Heart left ventricle (tissue), 13 donors: Measurements from ENCODE around the gene CDH19.

Source experiments
- POLR2A ChIP-seq, 2 donors: fragments of 450-650 bp; IDR thresholded peaks; one replicate each; pipeline ENCODE4 v1.6.1; 2017; ENCODE audit warnings: antibody characterized with exemption in 2 of 2, mild to moderate bottlenecking in 2 of 2, moderate library complexity in 2 of 2
- TF ChIP-seq, protein P1 (sequence below), 12 donors: fragments of 200-600 bp; sonication (generic) in 4 of 12; IDR thresholded peaks; one replicate each; pipeline versions ENCODE4 v1.5.0 to v1.8.0; 2018 to 2022; ENCODE audit warnings: antibody characterized with exemption in 12 of 12, mild to moderate bottlenecking in 5 of 12
- donor health status: ischemic (EF 13 %, LVEDD 7.1; RV severe dilation, severe dysfunction).
- donor health status: DM: no; HTN: yes; CAD: no.
- donor health status: DM: no; HTN: no; CAD: no.
- donor health status: ischemic (EF 25% LVEDD 6.9; RV normal size, moderate dysfunction).
- donor health status: ischemic (EF 25% LVEDD 5.7; RV mildly dilated, moderate dysfunction).
- donor health status: ischemic (EF 35%, LVEDD 5.7; RV mildly dilated, moderate dysfunction).
- donor health status: nonischemic (EF 11% LVEDD 7.7; RV severe dilation, severe dysfunction).
- donor health status: DM: yes; HTN: yes; CAD: no.
- donor health status: PGD.
- donor health status: ischemic (EF 29% LVEDD 5.4; RV normal size, mild dysfunction).
- donor health status: nonischemic (EF 23%, LVEDD 6.1; RV moderate dilation, normal function).

DNA sequence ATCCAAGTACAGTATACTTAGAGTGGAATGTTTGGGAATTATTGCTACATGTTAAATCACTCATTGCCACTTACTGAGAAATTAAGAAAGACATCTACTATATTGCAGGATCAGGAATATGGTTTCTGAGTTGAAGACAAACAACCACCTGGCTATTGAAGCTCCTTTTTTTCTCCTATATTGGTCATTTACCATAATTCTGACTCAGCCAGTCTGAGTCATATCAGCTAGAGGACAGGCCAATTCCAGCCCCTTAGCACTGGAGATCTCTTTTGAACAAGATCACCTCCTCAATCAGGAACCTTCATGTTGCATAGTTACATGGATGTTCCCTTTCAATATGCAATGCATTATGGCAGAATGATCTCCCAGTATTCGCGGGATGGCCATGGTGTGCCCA is 42.7 kb upstream of the CDH19 start:
- TF ChIP-seq POLR2A (IDR thresholded peaks at IDR 0.05): no peak
- TF ChIP-seq, protein P1, sequence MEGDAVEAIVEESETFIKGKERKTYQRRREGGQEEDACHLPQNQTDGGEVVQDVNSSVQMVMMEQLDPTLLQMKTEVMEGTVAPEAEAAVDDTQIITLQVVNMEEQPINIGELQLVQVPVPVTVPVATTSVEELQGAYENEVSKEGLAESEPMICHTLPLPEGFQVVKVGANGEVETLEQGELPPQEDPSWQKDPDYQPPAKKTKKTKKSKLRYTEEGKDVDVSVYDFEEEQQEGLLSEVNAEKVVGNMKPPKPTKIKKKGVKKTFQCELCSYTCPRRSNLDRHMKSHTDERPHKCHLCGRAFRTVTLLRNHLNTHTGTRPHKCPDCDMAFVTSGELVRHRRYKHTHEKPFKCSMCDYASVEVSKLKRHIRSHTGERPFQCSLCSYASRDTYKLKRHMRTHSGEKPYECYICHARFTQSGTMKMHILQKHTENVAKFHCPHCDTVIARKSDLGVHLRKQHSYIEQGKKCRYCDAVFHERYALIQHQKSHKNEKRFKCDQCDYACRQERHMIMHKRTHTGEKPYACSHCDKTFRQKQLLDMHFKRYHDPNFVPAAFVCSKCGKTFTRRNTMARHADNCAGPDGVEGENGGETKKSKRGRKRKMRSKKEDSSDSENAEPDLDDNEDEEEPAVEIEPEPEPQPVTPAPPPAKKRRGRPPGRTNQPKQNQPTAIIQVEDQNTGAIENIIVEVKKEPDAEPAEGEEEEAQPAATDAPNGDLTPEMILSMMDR (IDR thresholded peaks at IDR 0.05): no peak
